Neural crest cell (in vitro differentiated cells): ENCODE data around the gene NELFE. TPM values are rescaled to one million over a fixed set of nuclear protein-coding genes. Genes with fewer than 3 reads are reported as not detected.

ENCODE experiments used
- DNase-seq: peaks from one replicate; pipeline ENCODE4 v3.0.0; 2021; ENCODE audit warnings: low read depth, mixed read lengths, low spot score
- H3K27ac Mint-ChIP-seq: one replicate; pipeline ENCODE4 v1.8.0; 2021; ENCODE audit warnings: mild to moderate bottlenecking, mixed read lengths; ENCODE audit not compliant: unreplicated experiment
- H3K27me3 Mint-ChIP-seq: 2 replicates; pipeline ENCODE4 v1.8.0; 2021; ENCODE audit warnings: low read depth, mild to moderate bottlenecking, mixed read lengths
- H3K36me3 Mint-ChIP-seq: 2 replicates; pipeline ENCODE4 v1.8.0; 2021; ENCODE audit warnings: low read depth, mild to moderate bottlenecking, mixed read lengths
- H3K4me1 Mint-ChIP-seq: 2 replicates; pipeline ENCODE4 v1.8.0; 2021; ENCODE audit warnings: mixed read lengths
- H3K4me3 Mint-ChIP-seq: one replicate; pipeline ENCODE4 v1.8.0; 2021; ENCODE audit warnings: mild to moderate bottlenecking, mixed read lengths
- H3K9me3 Mint-ChIP-seq: 2 replicates; pipeline ENCODE4 v1.8.0; 2021; ENCODE audit warnings: mixed read lengths
- total RNA-seq: library from RNA; stranded (reverse); gene quantifications from 2 replicates; pipeline ENCODE4 v1.2.1, GENCODE V29; 2021
- TF ChIP-seq, protein P1 (sequence below): fragments of 200-600 bp; sonication (generic); conservative IDR thresholded peaks from 2 replicates; pipeline ENCODE4 v1.5.0; 2021; ENCODE audit warnings: antibody characterized with exemption, mild to moderate bottlenecking

Gene NELFE
- total RNA-seq, 1 donor from 2014 or later, result 86.1 TPM

DNA sequence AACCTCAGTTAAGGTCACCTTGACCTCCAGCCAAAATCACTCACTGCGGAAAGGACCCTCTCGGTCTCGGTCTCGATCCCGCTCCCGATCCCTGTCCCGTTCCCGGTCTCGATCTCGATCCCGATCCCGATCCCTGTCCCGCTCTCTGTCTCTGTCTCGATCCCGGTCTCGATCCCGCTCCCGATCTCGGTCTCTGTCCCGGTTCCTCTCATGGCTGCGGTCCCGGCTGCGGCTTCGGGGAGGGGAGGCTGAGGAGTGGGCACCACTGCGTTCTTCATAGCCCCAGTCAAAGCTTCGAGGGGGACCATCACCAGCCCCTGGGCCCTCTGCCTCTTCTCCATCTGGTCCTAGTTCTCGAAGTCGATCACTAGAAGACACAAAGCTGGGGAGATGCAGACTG, 4.3 kb downstream of the NELFE start:
- Mint-ChIP-seq H3K27me3 (no peaks in the 10 kb centered on the region), H3K27ac (no peak overlapping the region), H3K4me3 (peak overlapping the region; percentile 67), H3K36me3 (peaks cover 15% of the 10 kb centered on the region), H3K9me3 (no peaks in the 10 kb centered on the region), H3K4me1 (peaks cover 21% of the 10 kb centered on the region)
- no peak for DNase-seq
- TF ChIP-seq, protein P1, sequence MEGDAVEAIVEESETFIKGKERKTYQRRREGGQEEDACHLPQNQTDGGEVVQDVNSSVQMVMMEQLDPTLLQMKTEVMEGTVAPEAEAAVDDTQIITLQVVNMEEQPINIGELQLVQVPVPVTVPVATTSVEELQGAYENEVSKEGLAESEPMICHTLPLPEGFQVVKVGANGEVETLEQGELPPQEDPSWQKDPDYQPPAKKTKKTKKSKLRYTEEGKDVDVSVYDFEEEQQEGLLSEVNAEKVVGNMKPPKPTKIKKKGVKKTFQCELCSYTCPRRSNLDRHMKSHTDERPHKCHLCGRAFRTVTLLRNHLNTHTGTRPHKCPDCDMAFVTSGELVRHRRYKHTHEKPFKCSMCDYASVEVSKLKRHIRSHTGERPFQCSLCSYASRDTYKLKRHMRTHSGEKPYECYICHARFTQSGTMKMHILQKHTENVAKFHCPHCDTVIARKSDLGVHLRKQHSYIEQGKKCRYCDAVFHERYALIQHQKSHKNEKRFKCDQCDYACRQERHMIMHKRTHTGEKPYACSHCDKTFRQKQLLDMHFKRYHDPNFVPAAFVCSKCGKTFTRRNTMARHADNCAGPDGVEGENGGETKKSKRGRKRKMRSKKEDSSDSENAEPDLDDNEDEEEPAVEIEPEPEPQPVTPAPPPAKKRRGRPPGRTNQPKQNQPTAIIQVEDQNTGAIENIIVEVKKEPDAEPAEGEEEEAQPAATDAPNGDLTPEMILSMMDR, result no peak

DNA sequence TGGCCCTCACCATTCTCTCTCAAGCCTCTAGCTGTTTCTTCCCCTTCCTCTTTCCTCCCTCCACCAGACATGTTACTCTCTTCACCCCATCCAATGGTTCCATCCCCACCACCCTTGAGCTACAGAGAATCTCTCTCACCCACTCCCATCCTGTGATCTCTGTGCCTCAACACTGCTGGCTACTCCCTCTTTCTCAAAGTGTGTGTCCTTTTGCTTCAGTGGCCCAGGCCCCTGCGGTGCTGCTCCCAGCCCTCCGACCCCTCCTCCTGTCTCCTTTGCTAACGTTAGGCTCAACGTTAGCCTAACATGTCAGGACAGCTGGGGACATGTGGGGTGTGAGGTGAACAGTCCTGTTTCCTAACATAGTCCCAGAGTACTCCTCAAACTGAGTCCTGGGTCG, 5.9 kb downstream of the NELFE start:
- Mint-ChIP-seq H3K4me1 (peaks cover 9% of the 10 kb centered on the region), H3K27ac (no peak overlapping the region)
- TF ChIP-seq, protein P1, result no peak

DNA sequence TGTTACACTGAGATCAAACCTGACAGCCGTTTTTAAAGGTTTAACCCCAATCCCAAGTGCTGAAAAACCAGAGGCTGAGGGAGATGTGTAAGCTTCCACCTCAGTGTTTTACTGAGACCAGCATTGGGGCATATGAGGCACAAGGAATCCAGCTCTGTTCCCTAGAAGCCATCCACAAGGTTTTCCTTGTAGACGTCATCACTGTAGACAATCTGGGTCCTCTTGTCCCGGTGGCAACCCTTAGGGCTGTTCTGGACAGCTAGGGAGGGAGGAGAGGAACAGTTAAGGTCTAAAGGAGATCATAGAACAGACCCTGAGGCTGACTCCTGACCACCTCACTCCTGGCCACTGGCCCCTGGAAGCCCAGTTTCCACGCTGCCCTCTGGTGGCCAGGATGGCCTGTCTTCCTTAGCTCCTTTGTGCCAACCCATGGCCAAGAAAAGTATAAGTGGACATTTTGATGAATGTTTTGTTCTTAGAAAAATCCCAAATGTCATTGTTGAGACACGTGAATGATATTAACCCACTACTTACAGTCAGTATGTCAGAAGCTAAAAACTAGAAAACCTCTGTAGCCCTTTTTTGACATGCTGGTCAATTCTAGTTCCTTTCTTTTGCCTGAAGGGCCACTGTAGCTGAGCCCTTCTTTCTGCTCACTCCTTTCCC, 6.5 kb downstream of the NELFE start:
- Mint-ChIP-seq H3K27ac (no peak overlapping the region), H3K4me1 (peaks cover 3% of the 10 kb centered on the region), H3K4me3 (peak overlapping the region; percentile 68), H3K36me3 (peaks cover 15% of the 10 kb centered on the region), H3K27me3 (peaks cover 12% of the 10 kb centered on the region), H3K9me3 (peaks cover 3% of the 10 kb centered on the region)
- DNase-seq, result peak; percentile 61
- TF ChIP-seq, protein P1, result peak; percentile 80

More for the DNA sequence above, 5.9 kb downstream of the NELFE start:
- H3K36me3 Mint-ChIP-seq, result peaks cover 15% of the 10 kb centered on the region
- no peak for DNase-seq
- H3K4me3 Mint-ChIP-seq, result peak overlapping the region; percentile 68
- peaks cover 7% of the 10 kb centered on the region for H3K27me3 Mint-ChIP-seq
- peaks cover 3% of the 10 kb centered on the region for H3K9me3 Mint-ChIP-seq

DNA sequence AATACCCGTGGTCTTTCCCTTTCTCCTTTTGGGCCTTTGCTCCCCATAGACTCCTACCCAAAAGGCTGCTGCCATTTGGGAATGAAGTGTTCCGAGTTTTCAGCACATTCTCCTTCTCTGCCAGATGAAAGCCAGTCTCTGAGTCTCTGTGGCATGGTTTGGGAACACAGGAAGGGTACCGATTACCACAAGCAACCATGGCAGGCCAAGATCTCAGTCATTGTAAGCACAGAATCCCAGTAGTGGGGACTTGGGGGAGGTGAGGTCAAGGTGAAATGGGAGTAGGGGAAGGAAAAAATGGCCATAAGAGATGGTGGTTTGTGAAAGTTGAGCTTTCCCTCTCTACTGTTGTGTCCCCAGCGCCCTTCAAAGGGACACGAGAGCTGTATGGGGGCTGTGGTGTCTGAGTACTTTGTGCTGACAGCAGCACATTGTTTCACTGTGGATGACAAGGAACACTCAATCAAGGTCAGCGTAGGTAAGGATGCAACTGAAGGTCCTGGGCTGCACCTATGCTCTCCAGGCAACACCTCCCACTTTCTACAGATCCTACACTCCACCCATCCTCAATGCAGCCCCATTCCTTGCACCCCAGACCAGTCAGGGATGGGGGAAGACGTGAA, 8.7 kb downstream of the NELFE start:
- Mint-ChIP-seq H3K27me3 (peaks cover 34% of the 10 kb centered on the region), H3K9me3 (peaks cover 3% of the 10 kb centered on the region), H3K27ac (no peak overlapping the region), H3K4me1 (no peaks in the 10 kb centered on the region), H3K36me3 (peaks cover 15% of the 10 kb centered on the region), H3K4me3 (no peak overlapping the region)
- TF ChIP-seq, protein P1, result no peak
- no peak for DNase-seq

DNA sequence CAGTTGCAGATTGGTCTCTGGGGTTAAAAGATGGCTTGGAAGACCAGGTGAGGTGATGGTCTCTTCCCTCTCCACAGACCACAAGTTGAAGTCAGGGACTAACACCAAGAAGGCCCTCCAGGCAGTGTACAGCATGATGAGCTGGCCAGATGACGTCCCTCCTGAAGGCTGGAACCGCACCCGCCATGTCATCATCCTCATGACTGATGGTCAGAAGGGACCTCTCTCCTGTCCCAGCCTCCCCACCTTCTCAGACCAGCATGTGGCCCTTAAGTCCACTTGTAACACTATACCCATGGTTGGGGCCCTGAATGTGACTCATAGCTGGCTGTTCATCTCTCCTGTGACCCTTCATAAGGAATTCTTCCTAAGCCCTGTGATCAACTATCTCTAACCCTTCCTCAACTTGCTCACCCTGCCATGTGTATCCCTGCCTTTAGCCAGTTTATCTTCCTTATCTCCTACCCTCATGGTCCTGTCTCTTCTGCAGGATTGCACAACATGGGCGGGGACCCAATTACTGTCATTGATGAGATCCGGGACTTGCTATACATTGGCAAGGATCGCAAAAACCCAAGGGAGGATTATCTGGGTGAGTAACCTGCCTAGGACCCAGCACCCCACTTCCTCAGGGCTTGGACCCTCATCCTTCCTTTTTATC, 9.9 kb downstream of the NELFE start:
- DNase-seq, result no peak
- Mint-ChIP-seq H3K27me3 (peaks cover 44% of the 10 kb centered on the region), H3K9me3 (peaks cover 3% of the 10 kb centered on the region), H3K4me1 (no peaks in the 10 kb centered on the region), H3K27ac (no peak overlapping the region), H3K36me3 (peaks cover 12% of the 10 kb centered on the region), H3K4me3 (no peak overlapping the region)
- TF ChIP-seq, protein P1, result no peak
